ENCODE results near the gene CCSER1.

Gene CCSER1

DNA sequence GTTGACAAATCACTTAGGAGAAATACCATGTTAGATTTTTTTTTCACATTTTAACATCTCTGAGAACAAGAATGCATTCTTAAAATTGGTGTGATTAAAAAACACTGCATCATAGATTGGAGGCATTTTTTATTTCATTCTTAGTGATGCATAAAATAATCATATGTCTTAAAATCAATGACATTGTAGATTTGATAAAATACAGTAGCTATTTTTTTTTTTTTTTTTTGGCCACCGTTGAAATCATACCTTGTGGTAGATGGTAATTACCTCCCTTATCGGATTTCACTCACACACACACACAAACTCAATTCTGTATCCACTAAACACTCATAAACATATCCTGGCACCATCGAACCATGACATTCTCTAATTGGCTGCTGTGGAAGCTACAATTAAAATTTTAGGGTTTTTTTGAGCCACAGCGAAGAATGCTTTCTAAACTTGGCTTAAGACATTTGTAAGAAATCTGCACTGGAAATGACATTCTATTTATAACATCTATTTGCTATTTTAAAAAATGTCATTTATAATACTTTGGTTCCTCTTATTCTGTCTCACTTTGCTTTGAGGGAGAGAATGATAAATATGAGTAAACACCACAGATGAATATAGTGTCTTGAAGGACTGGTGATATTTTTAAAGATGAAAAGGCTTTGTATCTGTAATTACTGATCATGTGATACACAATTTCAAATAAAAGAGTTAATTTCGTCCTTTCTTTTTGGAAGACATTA is 60.1 kb downstream of the CCSER1 start:
- in situ Hi-C loops (cut with MboI; ENCODE audit: low sequenced_read_pairs): no loop called here
- H3K4me3 ChIP-seq: no peak overlapping the region
- no peak for DNase-seq (ENCODE audit: low spot score in 2 of 2)

DNA sequence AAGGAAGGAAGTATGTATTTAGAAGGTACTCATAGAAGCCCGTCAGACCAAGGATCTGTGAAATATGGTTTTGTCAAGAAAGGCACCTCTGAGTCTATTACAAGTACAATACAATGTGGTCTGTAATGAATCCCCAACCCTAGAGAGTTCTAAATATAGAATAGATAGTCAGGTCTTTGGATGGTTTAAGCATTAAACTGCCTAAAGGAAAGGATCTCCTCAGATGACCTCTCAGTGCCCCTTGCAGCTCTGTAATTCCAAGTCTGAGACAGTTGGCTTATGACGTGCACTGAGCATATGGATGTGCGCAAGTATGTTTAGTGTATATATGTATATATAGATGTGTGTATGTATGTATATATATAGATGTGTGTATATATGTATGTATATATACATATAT is 62.0 kb downstream of the CCSER1 start:
- peaks cover 24% of the 10 kb centered on the region for H3K4me1 ChIP-seq
- H3K9me3 ChIP-seq: no peaks in the 10 kb centered on the region
- H3K36me3 ChIP-seq (replicated peaks): no peaks in the 10 kb centered on the region
- no peak overlapping the region for H3K4me3 ChIP-seq
- in situ Hi-C loops (cut with MboI; ENCODE audit: low sequenced_read_pairs): no loop called here
- no peaks in the 10 kb centered on the region for H3K27me3 ChIP-seq (ENCODE audit: low read depth)
- peak in 1 of 2 experiments; percentile 45 for DNase-seq (ENCODE audit: low spot score in 2 of 2)

More for the DNA sequence above, 60.1 kb downstream of the CCSER1 start:
- H3K27me3 ChIP-seq (ENCODE audit: low read depth): no peaks in the 10 kb centered on the region
- no peaks in the 10 kb centered on the region for H3K36me3 ChIP-seq (replicated peaks)
- no peaks in the 10 kb centered on the region for H3K9me3 ChIP-seq
- peaks cover 27% of the 10 kb centered on the region for H3K4me1 ChIP-seq

DNA sequence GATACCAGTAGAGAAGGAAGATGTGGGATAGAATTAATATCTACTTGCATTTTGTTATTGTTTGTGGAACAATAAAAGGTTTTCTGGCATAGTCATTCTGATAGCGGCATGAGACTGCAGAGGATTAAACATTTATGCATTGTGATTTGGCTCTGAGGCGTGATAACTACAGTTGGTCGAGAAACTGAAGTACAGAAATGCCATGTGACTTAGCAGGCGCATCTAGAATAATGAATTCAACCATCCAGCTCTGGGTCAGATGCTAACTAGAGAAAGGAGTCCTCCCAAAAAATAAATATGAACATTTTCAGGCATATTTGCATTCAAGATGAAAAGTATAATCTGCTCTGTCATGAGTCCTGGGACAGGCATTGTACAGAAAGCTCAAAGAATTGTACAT is 62.8 kb downstream of the CCSER1 start:
- H3K36me3 ChIP-seq (replicated peaks): no peaks in the 10 kb centered on the region
- H3K27me3 ChIP-seq (ENCODE audit: low read depth): no peaks in the 10 kb centered on the region
- peaks cover 24% of the 10 kb centered on the region for H3K4me1 ChIP-seq
- H3K4me3 ChIP-seq: no peak overlapping the region
- in situ Hi-C loops (cut with MboI; ENCODE audit: low sequenced_read_pairs): no loop called here
- H3K9me3 ChIP-seq: no peaks in the 10 kb centered on the region
- DNase-seq (ENCODE audit: low spot score in 2 of 2): peak; percentile 18 to 46

DNA sequence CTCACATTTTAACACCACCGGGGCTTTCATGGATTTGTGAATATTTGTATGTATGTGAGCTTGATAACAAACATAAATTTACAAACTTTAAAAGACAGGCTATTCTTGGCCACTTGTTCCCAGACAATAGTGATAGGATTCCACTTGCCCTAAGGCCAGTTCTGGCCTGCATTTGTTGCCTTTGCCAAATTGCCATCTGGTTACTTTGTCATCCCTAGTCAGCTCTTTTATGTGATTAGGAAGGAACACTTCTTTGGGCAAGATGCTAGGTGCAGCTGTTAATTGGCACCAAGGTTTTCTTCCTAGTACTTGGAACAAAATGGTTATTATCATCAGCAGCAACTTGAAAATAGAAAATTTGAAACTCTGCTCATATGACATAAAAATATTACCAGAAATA is 63.3 kb downstream of the CCSER1 start:
- peak in 1 of 2 experiments; percentile 40 for DNase-seq (ENCODE audit: low spot score in 2 of 2)
- Histone ChIP-seq H3K4me3 (no peak overlapping the region), H3K36me3 (replicated peaks) (no peaks in the 10 kb centered on the region), H3K27me3 (ENCODE audit: low read depth) (no peaks in the 10 kb centered on the region), H3K4me1 (peaks cover 24% of the 10 kb centered on the region), H3K9me3 (no peaks in the 10 kb centered on the region)
- in situ Hi-C loops (cut with MboI; ENCODE audit: low sequenced_read_pairs): no loop called here

DNA sequence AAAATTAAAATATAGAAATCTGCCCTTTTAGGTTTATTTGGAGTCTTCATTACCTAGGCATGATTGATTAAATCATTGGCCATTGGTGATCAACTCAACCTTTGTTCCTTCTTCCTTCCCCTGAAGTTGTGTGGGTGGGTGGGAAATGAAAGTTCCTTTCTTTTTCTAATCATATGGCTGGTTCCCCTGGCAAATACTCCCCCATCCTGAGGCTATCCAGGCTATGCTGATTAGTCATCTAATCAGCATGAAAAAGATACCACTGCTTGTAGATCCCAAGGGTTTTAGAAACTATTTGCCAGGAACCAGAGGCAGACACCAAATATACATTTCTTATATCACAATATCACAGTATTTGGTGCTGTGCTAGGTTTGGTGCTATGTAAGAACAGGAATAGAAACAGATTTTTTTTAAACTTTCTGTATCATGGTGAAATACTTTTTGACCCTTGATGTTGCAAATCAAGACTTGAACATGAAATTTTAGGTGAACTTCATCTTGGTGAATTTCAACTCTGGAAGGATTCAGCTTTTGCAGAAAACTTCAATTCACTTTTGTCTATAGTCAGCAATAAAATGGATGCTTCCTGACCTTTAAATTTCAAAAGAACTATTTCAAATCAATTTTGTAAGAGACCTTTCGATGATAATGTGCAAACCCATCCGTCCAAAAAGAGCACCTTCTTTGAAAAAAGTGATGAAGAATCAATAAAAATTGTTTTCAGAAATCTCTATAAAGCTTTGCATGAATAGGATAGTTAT is 71.1 kb downstream of the CCSER1 start:
- H3K4me1 ChIP-seq: peaks cover 10% of the 10 kb centered on the region
- H3K36me3 ChIP-seq (replicated peaks): no peaks in the 10 kb centered on the region
- H3K27me3 ChIP-seq (ENCODE audit: low read depth): no peaks in the 10 kb centered on the region
- H3K9me3 ChIP-seq: no peaks in the 10 kb centered on the region
- no peak overlapping the region for H3K4me3 ChIP-seq
- in situ Hi-C loops (cut with MboI; ENCODE audit: low sequenced_read_pairs): no loop called here
- DNase-seq (ENCODE audit: low spot score in 2 of 2): peak; percentile 31 to 36

DNA sequence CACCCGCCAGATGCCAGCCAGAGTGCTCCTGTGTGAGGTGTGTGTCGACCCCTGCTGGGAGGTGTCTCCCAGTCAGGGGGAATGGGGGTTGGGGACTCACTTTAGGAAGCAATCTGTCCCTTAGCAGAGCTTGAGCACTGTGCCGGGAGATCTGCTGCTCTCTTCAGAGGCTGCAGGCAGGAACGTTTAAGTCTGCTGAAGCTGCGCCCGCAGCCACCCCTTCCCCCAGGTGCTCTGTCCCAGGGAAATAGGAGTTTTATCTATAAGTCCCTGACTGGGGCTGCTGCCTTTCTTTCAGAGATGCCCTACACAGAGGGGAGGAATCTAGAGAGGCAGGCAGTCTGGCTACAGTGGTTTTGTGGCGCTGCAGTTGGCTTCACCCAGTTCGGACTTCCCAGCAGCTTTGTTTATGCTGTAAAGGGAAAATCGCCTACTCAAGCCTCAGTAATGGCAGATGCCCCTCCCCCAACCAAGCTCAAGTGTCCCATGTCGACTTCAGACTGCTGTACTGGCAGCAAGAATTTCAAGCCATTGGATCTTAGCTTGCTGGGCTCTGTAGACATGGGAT is 80.8 kb downstream of the CCSER1 start:
- no peaks in the 10 kb centered on the region for H3K4me1 ChIP-seq
- H3K4me3 ChIP-seq: no peak overlapping the region
- H3K36me3 ChIP-seq (replicated peaks): no peaks in the 10 kb centered on the region
- no peaks in the 10 kb centered on the region for H3K9me3 ChIP-seq
- no peak for DNase-seq (ENCODE audit: low spot score in 2 of 2)
- in situ Hi-C loops (cut with MboI; ENCODE audit: low sequenced_read_pairs): no loop called here
- no peaks in the 10 kb centered on the region for H3K27me3 ChIP-seq (ENCODE audit: low read depth)

DNA sequence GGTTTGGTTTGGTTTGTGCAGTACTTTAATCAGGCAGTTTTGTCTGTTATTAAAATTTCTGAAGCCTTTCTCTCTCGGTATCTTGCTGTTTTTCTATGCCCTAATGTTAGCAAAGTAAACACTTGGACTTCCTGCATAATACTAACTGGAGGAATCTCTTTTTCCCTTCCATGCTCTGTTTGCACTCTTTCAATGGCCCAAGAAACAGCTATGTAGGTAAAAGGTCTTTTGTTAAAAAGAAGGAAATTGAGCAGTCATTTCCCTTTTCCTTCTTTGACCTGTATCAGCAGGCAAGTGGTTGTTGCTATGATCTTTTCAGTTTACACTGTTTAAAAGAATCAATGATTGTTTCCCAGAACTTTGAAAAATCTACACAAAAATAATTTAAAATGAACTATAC is 82.7 kb downstream of the CCSER1 start:
- no peaks in the 10 kb centered on the region for H3K36me3 ChIP-seq (replicated peaks)
- DNase-seq (ENCODE audit: low spot score in 2 of 2): no peak
- in situ Hi-C loops (cut with MboI; ENCODE audit: low sequenced_read_pairs): no loop called here

DNA sequence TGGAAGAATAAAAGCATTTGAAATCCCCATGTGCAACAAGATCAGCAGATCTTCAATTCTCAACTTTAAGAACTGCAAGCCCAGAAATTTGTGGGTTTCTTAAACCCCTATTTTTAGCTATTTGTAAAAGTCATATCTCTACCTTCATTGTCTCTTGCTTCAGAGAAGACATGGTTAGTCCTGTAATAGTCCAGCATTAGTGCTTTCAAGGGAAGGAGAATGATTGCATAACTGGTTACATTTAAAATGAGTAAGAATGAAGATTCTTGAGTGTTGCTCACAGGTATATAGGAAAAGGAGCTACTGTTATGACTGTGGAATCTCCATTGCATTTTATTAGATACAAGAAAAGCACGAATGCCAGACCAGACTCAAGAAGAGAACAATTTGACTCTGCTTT is 84.0 kb downstream of the CCSER1 start:
- in situ Hi-C loops (cut with MboI; ENCODE audit: low sequenced_read_pairs): no loop called here
- no peak for DNase-seq (ENCODE audit: low spot score in 2 of 2)

More for the DNA sequence above, 82.7 kb downstream of the CCSER1 start:
- Histone ChIP-seq H3K27me3 (ENCODE audit: low read depth) (no peaks in the 10 kb centered on the region), H3K4me1 (peaks cover 17% of the 10 kb centered on the region), H3K9me3 (no peaks in the 10 kb centered on the region), H3K4me3 (no peak overlapping the region)

DNA sequence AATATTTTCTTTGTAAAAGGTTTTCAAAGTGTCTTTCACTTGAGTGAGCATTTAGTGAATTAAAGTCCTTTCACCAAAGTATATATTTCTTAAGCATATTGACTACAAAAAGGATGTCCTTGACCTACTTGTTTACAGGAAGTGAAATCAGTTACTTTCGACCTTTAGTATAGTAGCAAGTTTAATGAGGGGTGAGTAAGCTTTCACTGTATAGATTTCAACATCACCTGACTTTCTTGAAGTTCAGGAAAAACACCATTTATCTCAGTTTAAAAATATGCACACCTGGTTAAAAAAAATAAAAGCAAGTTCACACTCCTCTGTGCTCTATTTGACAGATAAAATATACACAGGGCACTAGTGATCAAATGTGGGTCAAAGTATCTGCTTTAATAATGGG is 88.1 kb downstream of the CCSER1 start:
- no peaks in the 10 kb centered on the region for H3K36me3 ChIP-seq (replicated peaks)
- no peak overlapping the region for H3K4me3 ChIP-seq
- H3K4me1 ChIP-seq: peaks cover 38% of the 10 kb centered on the region
- H3K27me3 ChIP-seq (ENCODE audit: low read depth): no peaks in the 10 kb centered on the region
- in situ Hi-C loops (cut with MboI; ENCODE audit: low sequenced_read_pairs): no loop called here
- DNase-seq (ENCODE audit: low spot score in 2 of 2): no peak
- H3K9me3 ChIP-seq: no peaks in the 10 kb centered on the region

More for the DNA sequence above, 84.0 kb downstream of the CCSER1 start:
- Histone ChIP-seq H3K27me3 (ENCODE audit: low read depth) (no peaks in the 10 kb centered on the region), H3K36me3 (replicated peaks) (no peaks in the 10 kb centered on the region), H3K4me3 (no peak overlapping the region), H3K9me3 (no peaks in the 10 kb centered on the region), H3K4me1 (peaks cover 29% of the 10 kb centered on the region)

DNA sequence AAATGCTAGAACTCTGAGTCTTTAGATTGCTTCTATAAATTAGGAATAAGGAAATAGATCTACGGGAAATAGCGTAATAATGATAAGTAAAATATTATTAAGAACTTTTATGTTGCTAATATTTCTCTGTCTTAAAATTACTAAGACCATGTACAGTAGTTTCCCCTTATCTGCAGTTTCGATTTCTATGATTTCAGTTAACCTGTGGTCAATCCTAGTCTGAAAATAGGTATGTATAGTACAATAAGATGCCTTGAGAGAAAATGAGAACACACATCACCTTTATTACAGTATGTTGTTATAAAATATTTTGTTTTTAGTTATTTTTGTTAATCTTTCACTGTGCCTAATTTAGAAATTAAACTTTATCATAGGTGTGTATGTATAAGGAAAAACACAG is 92.6 kb downstream of the CCSER1 start:
- no peaks in the 10 kb centered on the region for H3K9me3 ChIP-seq
- no peak overlapping the region for H3K4me3 ChIP-seq
- no peak for DNase-seq (ENCODE audit: low spot score in 2 of 2)
- in situ Hi-C loops (cut with MboI; ENCODE audit: low sequenced_read_pairs): no loop called here
- no peaks in the 10 kb centered on the region for H3K27me3 ChIP-seq (ENCODE audit: low read depth)
- peaks cover 43% of the 10 kb centered on the region for H3K4me1 ChIP-seq
- H3K36me3 ChIP-seq (replicated peaks): no peaks in the 10 kb centered on the region

DNA sequence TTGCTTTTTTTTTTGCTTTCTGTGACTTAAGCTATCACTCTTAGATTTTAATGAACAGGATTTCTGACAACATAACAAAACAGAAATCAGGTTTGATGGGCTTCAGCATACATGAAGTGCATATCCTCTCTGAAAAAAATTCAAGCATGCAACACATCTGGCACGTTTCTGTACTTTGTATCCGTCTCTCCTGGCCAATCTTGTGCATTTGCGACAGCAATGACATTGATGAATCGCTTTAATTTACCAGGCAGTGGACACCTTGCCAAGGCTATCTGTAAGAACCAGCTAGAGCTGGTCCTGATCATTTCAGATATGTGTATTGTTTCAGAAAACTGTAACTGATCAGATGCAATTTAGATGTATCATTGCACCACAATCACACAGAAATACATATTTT is 93.3 kb downstream of the CCSER1 start:
- Histone ChIP-seq H3K9me3 (no peaks in the 10 kb centered on the region), H3K4me1 (peaks cover 37% of the 10 kb centered on the region), H3K36me3 (replicated peaks) (no peaks in the 10 kb centered on the region), H3K27me3 (ENCODE audit: low read depth) (no peaks in the 10 kb centered on the region), H3K4me3 (no peak overlapping the region)
- in situ Hi-C loops (cut with MboI; ENCODE audit: low sequenced_read_pairs): no loop called here
- no peak for DNase-seq (ENCODE audit: low spot score in 2 of 2)

DNA sequence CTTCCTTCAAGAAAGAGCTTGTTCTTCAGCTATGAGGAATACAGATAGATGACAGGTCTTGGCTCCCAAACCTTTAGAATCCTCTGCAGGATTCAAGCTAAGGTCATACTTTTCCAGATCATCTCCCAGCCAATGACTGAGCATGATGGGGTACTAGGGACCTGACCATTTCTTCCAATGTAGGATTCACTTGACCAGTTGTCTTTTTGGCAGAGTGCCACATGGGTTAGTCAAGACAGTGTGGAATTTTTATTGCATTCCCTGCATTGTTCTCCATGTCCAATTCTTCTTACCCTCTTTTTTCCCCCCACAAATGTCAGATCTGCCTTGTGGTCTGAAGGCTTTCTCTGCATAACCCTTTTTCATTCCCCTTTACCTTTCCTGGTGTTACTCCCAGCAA is 99.5 kb downstream of the CCSER1 start:
- H3K27me3 ChIP-seq (ENCODE audit: low read depth): no peaks in the 10 kb centered on the region
- H3K36me3 ChIP-seq (replicated peaks): no peaks in the 10 kb centered on the region; the same call in 1 of the 2 replicates
- peak; percentile 44 to 45 for DNase-seq (ENCODE audit: low spot score in 2 of 2)
- no peak overlapping the region for H3K4me3 ChIP-seq
- in situ Hi-C loops (cut with MboI; ENCODE audit: low sequenced_read_pairs): no loop called here
- H3K9me3 ChIP-seq: no peaks in the 10 kb centered on the region
- H3K4me1 ChIP-seq: peaks cover 23% of the 10 kb centered on the region

DNA sequence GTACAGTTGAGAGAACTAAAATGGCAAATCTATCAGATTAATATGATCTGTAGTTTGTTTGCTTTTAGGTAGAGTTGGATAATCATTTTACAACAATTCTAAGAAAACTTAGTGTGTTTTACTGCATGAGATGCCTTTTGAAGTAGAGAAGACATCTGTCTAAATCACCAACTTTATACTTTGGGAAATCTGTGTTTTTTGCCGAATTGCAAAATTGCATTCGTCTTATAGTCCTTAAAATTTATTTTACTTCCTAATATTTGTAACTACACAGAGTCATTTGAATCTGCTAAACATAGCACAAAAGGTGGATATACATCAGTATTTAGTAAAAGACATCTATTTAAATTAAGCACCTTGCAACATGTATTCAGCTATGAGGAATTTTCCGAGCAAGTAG is 100.0 kb downstream of the CCSER1 start:
- no peaks in the 10 kb centered on the region for H3K9me3 ChIP-seq
- no peak for DNase-seq (ENCODE audit: low spot score in 2 of 2)
- H3K4me3 ChIP-seq: no peak overlapping the region
- no peaks in the 10 kb centered on the region for H3K27me3 ChIP-seq (ENCODE audit: low read depth)
- in situ Hi-C loops (cut with MboI; ENCODE audit: low sequenced_read_pairs): no loop called here
- H3K36me3 ChIP-seq (replicated peaks): no peaks in the 10 kb centered on the region; the same call in 1 of the 2 replicates
- peaks cover 19% of the 10 kb centered on the region for H3K4me1 ChIP-seq

DNA sequence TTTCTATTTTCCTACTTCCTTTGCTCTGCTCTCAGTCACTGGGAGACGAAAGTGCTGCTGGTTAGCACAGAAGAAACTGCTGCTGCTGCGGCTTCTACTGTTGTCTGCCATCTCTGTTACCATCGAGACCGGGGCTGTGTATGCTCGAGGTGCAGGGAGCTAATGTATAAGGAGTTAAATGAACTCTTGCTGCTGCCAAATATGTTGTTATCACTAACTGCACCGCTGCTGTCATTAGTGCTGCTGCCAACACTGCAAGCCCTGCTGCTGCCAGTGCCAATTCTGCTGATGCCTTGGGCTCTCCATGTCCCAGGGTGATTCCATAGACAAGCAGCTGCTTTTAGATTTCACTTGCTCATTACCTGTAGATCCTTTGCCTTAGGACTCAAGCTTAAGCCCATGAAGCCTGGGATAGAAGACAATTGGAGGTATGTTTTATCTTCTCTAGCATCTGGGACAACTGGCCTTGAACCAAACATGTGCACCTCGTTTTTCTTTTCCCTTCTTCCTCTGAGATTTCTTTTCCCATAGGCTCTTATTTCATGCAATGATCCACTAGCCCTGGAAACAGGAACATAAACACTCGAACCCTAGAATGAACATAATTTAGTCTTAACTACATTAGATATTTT is 107.8 kb downstream of the CCSER1 start:
- no peak overlapping the region for H3K4me3 ChIP-seq
- in situ Hi-C loops (cut with MboI; ENCODE audit: low sequenced_read_pairs): no loop called here
- no peaks in the 10 kb centered on the region for H3K9me3 ChIP-seq
- no peak for DNase-seq (ENCODE audit: low spot score in 2 of 2)
- no peaks in the 10 kb centered on the region for H3K27me3 ChIP-seq (ENCODE audit: low read depth)
- H3K4me1 ChIP-seq: no peaks in the 10 kb centered on the region
- no peaks in the 10 kb centered on the region for H3K36me3 ChIP-seq (replicated peaks)
